Fibroblast of mammary gland (primary cell): Measurements from ENCODE around the gene PPP2R2C.

Source experiments
- DNase-seq: peaks from one replicate; pipeline ENCODE4 v3.0.0-alpha.2; 2010; ENCODE audit warnings: low read depth
- H3K4me3 ChIP-seq: 2 replicates; pipeline ENCODE4 v1.5.1; 2011; ENCODE audit warnings: low read depth, mild to moderate bottlenecking, low read length, moderate library complexity; ENCODE audit not compliant: control insufficient read depth
- TF ChIP-seq, protein P1 (sequence below): conservative IDR thresholded peaks from 2 replicates; pipeline ENCODE4 v1.5.1; 2011; ENCODE audit warnings: low read depth, low read length, inconsistent platforms; ENCODE audit not compliant: control insufficient read depth, insufficient read depth

Gene PPP2R2C

GRCh38 chr4:6513678-6514077, 41.3 kb upstream of the PPP2R2C start:
- H3K4me3 ChIP-seq, result no peak overlapping the region
- TF ChIP-seq, protein P1, sequence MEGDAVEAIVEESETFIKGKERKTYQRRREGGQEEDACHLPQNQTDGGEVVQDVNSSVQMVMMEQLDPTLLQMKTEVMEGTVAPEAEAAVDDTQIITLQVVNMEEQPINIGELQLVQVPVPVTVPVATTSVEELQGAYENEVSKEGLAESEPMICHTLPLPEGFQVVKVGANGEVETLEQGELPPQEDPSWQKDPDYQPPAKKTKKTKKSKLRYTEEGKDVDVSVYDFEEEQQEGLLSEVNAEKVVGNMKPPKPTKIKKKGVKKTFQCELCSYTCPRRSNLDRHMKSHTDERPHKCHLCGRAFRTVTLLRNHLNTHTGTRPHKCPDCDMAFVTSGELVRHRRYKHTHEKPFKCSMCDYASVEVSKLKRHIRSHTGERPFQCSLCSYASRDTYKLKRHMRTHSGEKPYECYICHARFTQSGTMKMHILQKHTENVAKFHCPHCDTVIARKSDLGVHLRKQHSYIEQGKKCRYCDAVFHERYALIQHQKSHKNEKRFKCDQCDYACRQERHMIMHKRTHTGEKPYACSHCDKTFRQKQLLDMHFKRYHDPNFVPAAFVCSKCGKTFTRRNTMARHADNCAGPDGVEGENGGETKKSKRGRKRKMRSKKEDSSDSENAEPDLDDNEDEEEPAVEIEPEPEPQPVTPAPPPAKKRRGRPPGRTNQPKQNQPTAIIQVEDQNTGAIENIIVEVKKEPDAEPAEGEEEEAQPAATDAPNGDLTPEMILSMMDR, result no peak
- DNase-seq, result no peak

DNA sequence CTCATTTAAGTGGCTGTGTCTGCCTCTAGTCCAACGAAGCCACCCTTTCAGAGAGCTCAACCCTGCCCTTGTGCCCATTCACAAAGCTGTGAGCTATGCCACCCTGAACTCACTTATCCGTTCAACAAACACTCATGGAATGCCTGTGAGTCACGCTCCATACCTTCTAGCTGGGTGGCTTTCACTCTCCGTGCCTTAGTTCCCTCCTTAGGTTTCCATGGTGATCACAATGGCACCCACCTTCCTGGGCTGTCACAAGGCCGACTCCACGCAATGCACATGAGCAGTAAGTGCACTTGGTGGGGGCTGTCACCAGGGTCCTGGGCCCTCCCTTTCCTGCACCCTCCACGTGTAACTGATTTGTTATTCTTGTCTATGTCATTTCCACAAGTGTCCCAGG, 37.2 kb upstream of the PPP2R2C start:
- TF ChIP-seq, protein P1, result no peak
- DNase-seq, result no peak
- H3K4me3 ChIP-seq, result no peak overlapping the region

- no peak for DNase-seq
- TF ChIP-seq, protein P1, result no peak
- no peak overlapping the region for H3K4me3 ChIP-seq
These were observed 34.9 kb upstream of the PPP2R2C start for GRCh38 chr4:6507345-6507744.

- H3K4me3 ChIP-seq, result no peak overlapping the region
- DNase-seq, result no peak
- TF ChIP-seq, protein P1, result no peak
These were observed 34.3 kb upstream of the PPP2R2C start for GRCh38 chr4:6506616-6507140.

DNA sequence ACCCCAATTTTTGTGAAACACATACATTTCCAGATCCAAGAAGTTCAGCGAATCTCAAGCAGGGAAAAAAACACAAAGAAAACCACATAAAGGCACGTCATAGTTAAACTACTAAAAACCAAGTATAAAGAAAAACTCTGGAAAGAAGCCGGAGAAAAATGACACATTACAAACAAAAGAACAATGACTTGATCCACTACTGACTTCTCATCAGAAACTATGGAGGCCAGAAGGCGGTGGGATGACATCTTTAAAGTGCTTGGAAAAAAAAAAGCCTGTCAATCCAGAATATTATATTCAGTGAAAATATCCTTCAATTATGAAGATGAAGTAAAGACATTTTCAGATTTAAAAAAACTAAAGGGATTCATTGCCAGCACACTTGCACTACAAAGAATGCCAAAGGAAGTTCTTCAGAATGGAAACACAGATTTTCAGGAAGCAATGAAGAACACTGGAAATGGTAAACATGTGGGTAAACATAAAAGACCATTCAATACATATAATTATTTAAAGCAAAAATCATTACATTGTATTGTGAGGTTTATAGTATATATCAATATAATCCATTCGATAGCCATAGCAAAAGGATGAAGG, 32.6 kb upstream of the PPP2R2C start:
- H3K4me3 ChIP-seq, result no peak overlapping the region
- TF ChIP-seq, protein P1, result no peak
- peak; percentile 4 for DNase-seq

- TF ChIP-seq, protein P1, result no peak
- no peak for DNase-seq
These were observed 30.5 kb upstream of the PPP2R2C start for GRCh38 chr4:6502747-6503465.

More at GRCh38 chr4:6502747-6503465, 30.5 kb upstream of the PPP2R2C start:
- no peak overlapping the region for H3K4me3 ChIP-seq
